Esophagus squamous epithelium (tissue), 5 donors: ENCODE data around the gene SUSD1. TPM values are rescaled to one million over a fixed set of nuclear protein-coding genes. Genes with fewer than 3 reads are reported as not detected.
A peak's percentile ranks its signal among the peaks of the same experiment; 100 is the strongest.

ENCODE experiments used
- DNase-seq: peaks from one replicate; lab custom pipeline; 2025; lab: John Stamatoyannopoulos, UW
- H3K27ac ChIP-seq, 4 donors: fragments of 200-600 bp; sonication (generic); one replicate each; pipeline ENCODE4 v1.5.1; 2016 to 2019; ENCODE audit warnings: mild to moderate bottlenecking in 1 of 4
- H3K27me3 ChIP-seq, 4 donors: fragments of 200-600 bp; sonication (generic); 1 replicate in 3 of 4; 2 replicates in 1 of 4; pipeline versions ENCODE4 v1.5.1 to v1.6.0; 2017 to 2021; ENCODE audit warnings: antibody characterized with exemption in 1 of 4
- H3K36me3 ChIP-seq, 3 donors: fragments of 200-600 bp; sonication (generic); one replicate each; pipeline ENCODE4 v1.5.1; 2016 to 2019
- H3K4me1 ChIP-seq, 3 donors: fragments of 200-600 bp; sonication (generic); one replicate each; pipeline ENCODE4 v1.5.1; 2017 to 2019
- H3K4me3 ChIP-seq, 4 donors: fragments of 200-600 bp; sonication (generic); 1 replicate in 3 of 4; 2 replicates in 1 of 4; pipeline ENCODE4 v1.5.1; 2016 to 2019; ENCODE audit warnings: mild to moderate bottlenecking in 2 of 4, moderate library complexity in 1 of 4
- H3K9me3 ChIP-seq, 3 donors: fragments of 200-600 bp; sonication (generic); one replicate each; pipeline ENCODE4 v1.5.1; 2016 to 2019
- POLR2A ChIP-seq, 4 donors: fragments of 450-650 bp; IDR thresholded peaks; one replicate each; pipeline ENCODE4 v1.6.1; 2017; ENCODE audit warnings: antibody characterized with exemption in 4 of 4, mild to moderate bottlenecking in 4 of 4, moderate library complexity in 3 of 4
- WGBS, 2 donors: methylation state at CpG; one replicate each; pipeline ENCODE4 v1.1.5; 2018; 5-methylcytosine and 5-hydroxymethylcytosine counted together
- intact Hi-C: fragments of 100-400 bp; cut with DNase I; formaldehyde crosslinking; loops from one replicate; pipeline ENCODE4 v1.15.0; 2022
- total RNA-seq, 4 donors: library from RNA; depleted of rRNA; stranded (reverse); fragments of >200 nt; gene quantifications; one replicate each; pipeline ENCODE4 v1.1.0, GENCODE V29; 2016
- TF ChIP-seq, protein P1 (sequence below), 6 experiments: fragments of 450-650 bp in 4 of 6; fragments of 200-600 bp in 2 of 6; sonication (generic) in 2 of 6; IDR thresholded peaks; one replicate each; pipeline ENCODE4 v1.5.1; 2016 to 2019; ENCODE audit warnings: antibody characterized with exemption in 6 of 6, mild to moderate bottlenecking in 4 of 6, moderate library complexity in 4 of 6
- donor health status: DM: yes; HTN: yes; CAD: no.

Gene SUSD1
- 1 to 10 TPM; 5.6 to 6.6 (median 6.5) TPM for total RNA-seq

DNA sequence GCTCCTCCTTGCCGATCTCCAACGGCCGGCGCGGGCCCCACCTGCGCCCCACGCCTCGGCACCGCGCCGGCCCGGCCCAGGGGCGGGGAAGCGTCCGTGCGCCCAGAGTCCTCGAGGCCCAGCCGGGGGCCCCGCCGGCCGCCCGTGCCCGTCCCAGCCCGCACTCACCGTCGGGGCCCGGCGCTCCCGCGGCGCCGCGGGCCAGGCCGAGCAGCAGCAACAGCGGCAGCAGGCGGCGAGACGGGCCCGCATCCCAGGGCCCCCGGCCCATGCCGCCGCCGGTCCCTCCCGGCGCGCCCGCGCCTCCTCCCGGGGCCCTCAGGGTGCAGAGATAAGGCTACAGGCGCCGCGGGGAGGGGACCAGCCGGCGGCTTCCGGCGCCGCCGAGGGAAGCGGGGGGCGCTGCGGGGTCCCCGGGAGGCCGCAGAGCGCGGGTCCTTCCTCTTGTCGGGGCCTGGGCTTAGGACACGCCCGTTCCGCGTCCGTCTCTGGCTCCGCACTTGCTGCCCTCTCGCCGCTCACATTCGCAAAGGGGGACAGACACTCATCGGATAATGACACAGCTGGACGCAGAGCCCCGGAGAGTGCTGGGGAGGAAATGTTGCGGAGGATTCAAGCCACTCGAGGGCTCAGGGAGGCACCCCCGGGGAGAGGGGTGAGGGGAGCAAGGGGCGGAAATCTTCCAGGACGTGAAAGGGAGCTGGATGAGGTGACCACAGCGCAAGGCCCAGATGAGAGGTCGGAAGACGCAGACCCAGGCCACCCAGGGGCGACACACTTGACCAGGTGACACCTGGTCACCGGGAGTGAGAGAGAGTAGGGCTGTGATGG, at the start of gene SUSD1:
Gene SUSD1 (minus strand): TSS at position 333 of the 831 bp plus-strand sequence. CDS start 62 bp downstream, at position 271.
- intact Hi-C loops: no loop called here
- Histone ChIP-seq H3K4me1 (peaks cover 15 to 60% (median 31%) of the 10 kb centered on the region in 3 donors), H3K9me3 (no peaks in the 10 kb centered on the region), H3K4me3 (peak within 1 kb of the TSS; percentile 50 to 82 (median 74)), H3K27me3 (no peaks in the 10 kb centered on the region), H3K27ac (peak within 1 kb of the TSS; percentile 78 to 94 (median 90)), H3K36me3 (no peaks in the 10 kb centered on the region)
- 24 to 42% methylated on average over 9 to 11 of the region's 88 CpGs for WGBS, 2 donors
- no peak for DNase-seq
- TF ChIP-seq, protein P1, sequence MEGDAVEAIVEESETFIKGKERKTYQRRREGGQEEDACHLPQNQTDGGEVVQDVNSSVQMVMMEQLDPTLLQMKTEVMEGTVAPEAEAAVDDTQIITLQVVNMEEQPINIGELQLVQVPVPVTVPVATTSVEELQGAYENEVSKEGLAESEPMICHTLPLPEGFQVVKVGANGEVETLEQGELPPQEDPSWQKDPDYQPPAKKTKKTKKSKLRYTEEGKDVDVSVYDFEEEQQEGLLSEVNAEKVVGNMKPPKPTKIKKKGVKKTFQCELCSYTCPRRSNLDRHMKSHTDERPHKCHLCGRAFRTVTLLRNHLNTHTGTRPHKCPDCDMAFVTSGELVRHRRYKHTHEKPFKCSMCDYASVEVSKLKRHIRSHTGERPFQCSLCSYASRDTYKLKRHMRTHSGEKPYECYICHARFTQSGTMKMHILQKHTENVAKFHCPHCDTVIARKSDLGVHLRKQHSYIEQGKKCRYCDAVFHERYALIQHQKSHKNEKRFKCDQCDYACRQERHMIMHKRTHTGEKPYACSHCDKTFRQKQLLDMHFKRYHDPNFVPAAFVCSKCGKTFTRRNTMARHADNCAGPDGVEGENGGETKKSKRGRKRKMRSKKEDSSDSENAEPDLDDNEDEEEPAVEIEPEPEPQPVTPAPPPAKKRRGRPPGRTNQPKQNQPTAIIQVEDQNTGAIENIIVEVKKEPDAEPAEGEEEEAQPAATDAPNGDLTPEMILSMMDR (IDR thresholded peaks at IDR 0.05): no peak
- no peak for TF ChIP-seq POLR2A (IDR thresholded peaks at IDR 0.05)

DNA sequence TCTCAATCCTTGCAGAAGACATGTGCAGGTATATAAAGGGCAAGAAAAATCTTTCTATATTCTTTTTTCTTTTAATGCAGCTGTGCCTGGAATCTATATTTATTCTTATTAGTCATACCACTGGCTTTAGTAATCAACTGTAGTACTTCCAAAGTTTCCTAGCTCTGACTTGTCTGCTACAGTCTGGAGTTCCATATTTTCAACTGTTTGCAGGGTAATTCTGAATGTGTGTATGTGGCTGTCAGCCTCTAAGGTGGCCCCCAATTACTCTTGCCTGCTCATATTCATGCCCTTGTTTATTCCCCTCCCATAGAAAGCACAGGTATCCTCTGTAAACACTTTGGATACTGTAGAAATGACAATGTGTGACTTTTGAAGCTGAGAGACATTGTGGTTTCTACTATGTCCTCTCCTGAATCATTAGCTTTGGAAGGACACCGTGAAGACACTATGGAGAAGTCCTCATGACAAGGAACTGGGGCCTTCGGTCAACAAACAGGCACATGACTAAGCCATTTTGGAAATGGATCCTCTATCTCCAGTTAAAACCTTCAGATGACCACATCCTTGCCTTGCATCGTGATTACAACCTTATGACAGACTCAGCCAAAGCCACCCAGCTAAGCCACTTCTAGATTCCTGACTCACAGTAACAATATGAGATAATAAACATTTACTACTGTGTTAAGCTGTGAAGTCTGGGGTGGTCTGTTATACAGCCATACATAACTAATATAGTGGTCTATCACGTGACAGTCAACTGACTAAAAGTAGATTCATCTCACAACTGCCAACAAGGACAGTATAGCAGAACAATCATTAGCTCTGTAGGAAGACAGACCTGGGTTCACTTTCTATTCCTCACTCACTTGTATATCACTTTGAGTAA, 49.5 kb upstream of the SUSD1 start:
- peak overlapping the region; percentile 22 to 71 (median 50) for H3K27ac ChIP-seq

DNA sequence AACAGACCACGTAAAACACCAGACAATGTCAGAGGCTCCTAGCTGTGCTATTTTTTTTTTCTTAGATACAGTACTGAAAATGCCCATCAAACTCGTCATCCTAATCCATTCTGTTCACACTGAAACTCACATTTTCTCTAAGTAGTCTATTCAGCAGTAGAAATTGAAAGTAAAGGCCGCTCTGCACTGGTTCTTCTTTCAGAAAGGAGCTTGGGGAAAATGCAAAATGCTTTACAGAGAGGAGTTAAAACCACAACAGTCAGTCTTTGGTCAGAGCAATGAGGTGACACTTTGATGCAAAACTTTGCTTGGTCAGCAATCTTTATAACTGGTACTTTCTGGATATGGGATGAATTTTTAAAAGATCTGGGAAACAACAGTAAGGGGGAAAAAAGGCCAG, 43.8 kb upstream of the SUSD1 start:
- Histone ChIP-seq H3K27me3 (no peaks in the 10 kb centered on the region), H3K27ac (no peak overlapping the region), H3K9me3 (no peaks in the 10 kb centered on the region), H3K36me3 (peaks cover 0 to 98% (median 0%) of the 10 kb centered on the region in 3 donors), H3K4me1 (peaks cover 0 to 2% (median 0%) of the 10 kb centered on the region in 3 donors), H3K4me3 (no peak overlapping the region)
- intact Hi-C loops: no loop called here
- 66 to 80% methylated on average over 3 of the region's 3 CpGs for WGBS, 2 donors
- no peak for DNase-seq
- TF ChIP-seq POLR2A (IDR thresholded peaks at IDR 0.05): no peak
- TF ChIP-seq, protein P1 (IDR thresholded peaks at IDR 0.05): no peak

More for the DNA sequence above, 49.5 kb upstream of the SUSD1 start:
- peaks cover 0 to 21% (median 7%) of the 10 kb centered on the region in 3 donors for H3K4me1 ChIP-seq
- TF ChIP-seq POLR2A (IDR thresholded peaks at IDR 0.05): no peak
- TF ChIP-seq, protein P1 (IDR thresholded peaks at IDR 0.05): no peak
- intact Hi-C loops: no loop called here
- peaks cover 0 to 98% (median 3%) of the 10 kb centered on the region in 3 donors for H3K36me3 ChIP-seq
- WGBS, 2 donors: 55 to 67% methylated on average over 4 of the region's 4 CpGs
- DNase-seq: no peak
- no peaks in the 10 kb centered on the region for H3K9me3 ChIP-seq
- H3K4me3 ChIP-seq: no peak overlapping the region
- no peaks in the 10 kb centered on the region for H3K27me3 ChIP-seq

DNA sequence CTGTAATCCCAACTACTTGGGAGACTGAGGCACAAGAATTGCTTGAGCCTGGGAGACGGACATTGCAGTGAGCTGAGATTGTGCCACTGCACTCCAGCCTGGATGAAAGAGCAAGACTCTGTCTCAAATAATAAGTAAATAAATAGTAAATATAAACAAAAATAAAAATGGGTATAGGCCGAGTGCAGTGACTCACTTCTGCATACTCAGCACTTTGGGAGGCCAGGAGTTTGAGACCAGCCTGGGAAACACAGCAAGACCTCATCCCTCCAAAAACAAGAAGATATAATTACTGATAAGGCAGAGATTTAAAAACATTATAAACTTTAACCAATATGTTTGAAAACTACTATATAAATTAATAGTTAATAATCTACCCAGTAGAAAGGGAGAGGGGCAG, 37.8 kb upstream of the SUSD1 start:
- TF ChIP-seq, protein P1 (IDR thresholded peaks at IDR 0.05): no peak
- TF ChIP-seq POLR2A (IDR thresholded peaks at IDR 0.05): no peak
- no peak for DNase-seq
- H3K36me3 ChIP-seq: peaks cover 0 to 100% (median 0%) of the 10 kb centered on the region in 3 donors
- no peak overlapping the region for H3K4me3 ChIP-seq
- H3K27me3 ChIP-seq: no peaks in the 10 kb centered on the region
- intact Hi-C loops: no loop called here
- peaks cover 0 to 5% (median 4%) of the 10 kb centered on the region in 3 donors for H3K9me3 ChIP-seq
- no peak overlapping the region for H3K27ac ChIP-seq
- no peaks in the 10 kb centered on the region for H3K4me1 ChIP-seq
- 85 to 90% methylated on average over 2 of the region's 2 CpGs for WGBS, 2 donors
